Mammary epithelial cell (primary cell): ENCODE data around the gene ATOH7.

ENCODE experiments used
- EZH2 ChIP-seq: IDR thresholded peaks from 2 replicates; pipeline ENCODE4 v1.6.1; 2012; ENCODE audit warnings: low read length, inconsistent platforms, borderline replicate concordance
- TF ChIP-seq, protein P1 (sequence below), 2 donors: IDR thresholded peaks in 1 of 2; conservative IDR thresholded peaks in 1 of 2; 2 replicates each; pipeline ENCODE4 v1.5.1; 2011 to 2012; ENCODE audit warnings: inconsistent platforms in 2 of 2, low read length in 2 of 2, mild to moderate bottlenecking in 2 of 2, control low read depth in 1 of 2, low read depth in 1 of 2; ENCODE audit not compliant: insufficient read depth in 1 of 2; ENCODE audit errors: extremely low read depth in 1 of 2

DNA sequence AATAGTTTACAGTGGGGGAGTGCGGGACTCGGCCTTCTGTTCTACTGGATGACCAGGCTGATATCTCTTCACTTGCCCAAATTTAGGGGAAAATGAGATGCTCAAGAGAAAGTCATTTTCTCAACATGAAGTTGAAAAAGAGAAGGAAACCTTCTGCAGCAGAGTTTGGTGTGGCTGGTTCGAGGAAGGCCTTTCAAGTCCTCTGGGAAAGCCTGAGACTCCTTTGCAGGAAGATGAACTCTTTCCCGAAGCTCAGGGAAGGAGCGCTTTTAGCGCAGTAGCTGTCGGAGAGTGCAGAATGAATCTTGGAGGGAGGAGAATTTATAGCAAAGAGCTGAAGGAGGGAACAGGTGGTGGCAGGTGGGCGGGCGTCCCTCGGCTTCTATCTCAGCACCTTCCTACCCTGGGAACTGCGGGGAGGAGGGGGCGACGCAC, at the start of gene ATOH7:
- TF ChIP-seq, protein P1, sequence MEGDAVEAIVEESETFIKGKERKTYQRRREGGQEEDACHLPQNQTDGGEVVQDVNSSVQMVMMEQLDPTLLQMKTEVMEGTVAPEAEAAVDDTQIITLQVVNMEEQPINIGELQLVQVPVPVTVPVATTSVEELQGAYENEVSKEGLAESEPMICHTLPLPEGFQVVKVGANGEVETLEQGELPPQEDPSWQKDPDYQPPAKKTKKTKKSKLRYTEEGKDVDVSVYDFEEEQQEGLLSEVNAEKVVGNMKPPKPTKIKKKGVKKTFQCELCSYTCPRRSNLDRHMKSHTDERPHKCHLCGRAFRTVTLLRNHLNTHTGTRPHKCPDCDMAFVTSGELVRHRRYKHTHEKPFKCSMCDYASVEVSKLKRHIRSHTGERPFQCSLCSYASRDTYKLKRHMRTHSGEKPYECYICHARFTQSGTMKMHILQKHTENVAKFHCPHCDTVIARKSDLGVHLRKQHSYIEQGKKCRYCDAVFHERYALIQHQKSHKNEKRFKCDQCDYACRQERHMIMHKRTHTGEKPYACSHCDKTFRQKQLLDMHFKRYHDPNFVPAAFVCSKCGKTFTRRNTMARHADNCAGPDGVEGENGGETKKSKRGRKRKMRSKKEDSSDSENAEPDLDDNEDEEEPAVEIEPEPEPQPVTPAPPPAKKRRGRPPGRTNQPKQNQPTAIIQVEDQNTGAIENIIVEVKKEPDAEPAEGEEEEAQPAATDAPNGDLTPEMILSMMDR (conservative IDR thresholded peaks at IDR 0.05 in 1 of 2, IDR thresholded peaks at IDR 0.05 in 1 of 2; ENCODE audit: extremely low read depth in 1 of 2, insufficient read depth in 1 of 2, low read depth in 1 of 2, low read length in 2 of 2): no peak
- TF ChIP-seq EZH2: no peak
